GM19240 (cell line): ENCODE data around the gene NR5A1.

ENCODE experiments used
- DNase-seq: peaks from one replicate; pipeline ENCODE4 v3.0.0; 2011; ENCODE audit warnings: low spot score; ENCODE audit not compliant: insufficient read length

The NR5A1 gene

GRCh38 chr9:124441291-124441690 lies 65.9 kb downstream of the NR5A1 start:
- DNase-seq, result no peak

DNA sequence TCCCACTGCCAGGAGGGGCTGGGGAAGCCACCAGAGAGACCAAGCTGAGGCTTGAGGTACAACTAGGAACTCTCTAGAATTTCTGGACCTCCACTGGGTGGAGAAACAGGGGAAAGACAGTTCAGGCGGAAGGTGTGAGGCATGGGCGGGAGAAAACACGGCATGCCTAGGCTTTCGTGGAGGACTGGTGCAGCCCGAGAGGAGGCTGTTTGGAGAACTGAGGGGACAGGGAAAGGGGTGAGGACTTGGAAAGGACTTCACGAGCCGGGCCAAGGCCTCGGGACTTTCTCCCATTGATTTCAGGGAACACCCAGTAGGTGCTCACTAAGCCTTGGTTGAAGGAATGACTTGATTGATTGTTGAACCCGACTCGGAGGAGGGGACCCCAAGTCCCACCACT lies 66.4 kb downstream of the NR5A1 start:
- no peak for DNase-seq

DNA sequence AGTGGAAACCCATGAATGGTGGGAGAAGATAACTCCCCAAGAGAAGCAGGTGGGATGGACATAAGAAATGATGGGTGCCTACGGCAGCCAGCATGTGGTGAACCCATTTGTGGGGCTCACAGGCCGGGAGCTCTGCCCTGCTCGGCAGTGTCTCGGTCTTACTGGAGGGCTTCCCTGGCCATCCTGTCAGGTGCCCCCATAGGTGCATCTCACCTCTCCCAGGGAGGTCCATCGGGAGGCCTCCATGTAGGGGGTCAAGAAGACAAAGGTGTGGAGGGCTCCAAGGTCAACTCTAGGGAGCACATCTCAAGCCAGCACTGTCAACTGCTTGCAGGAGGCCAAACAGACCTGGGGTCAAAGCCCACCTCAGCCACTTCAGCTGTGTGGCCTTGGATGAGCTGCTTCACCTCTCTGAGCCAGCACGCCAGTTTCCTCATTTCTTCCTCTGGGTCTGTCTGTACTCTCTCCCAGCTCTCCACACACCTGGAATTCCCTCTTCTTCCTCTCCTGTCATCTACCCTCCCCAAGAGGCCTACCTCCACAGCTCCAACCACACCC lies 67.4 kb downstream of the NR5A1 start:
- no peak for DNase-seq

GRCh38 chr9:124439086-124439485 lies 68.1 kb downstream of the NR5A1 start:
- no peak for DNase-seq

- DNase-seq, result no peak
These were observed 69.1 kb downstream of the NR5A1 start for GRCh38 chr9:124438091-124438490.

DNA sequence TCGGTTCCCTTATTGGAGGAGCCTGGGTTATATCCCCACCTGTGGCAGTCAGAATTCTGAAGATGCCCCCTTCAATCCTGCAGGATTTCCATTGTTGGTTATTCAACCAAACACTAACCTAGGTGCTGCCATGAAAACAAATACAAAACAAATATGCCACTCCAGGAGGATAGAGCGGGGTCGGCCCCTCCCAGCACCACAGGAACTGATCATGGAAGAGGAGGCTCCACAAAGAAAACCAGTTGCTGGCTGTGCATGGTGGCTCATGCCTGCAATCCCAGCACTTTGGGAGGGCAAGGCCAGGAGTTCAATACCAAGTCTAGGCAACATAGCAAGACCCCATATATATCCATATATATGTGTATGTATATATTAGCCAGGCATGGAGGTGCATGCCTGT lies 70.1 kb downstream of the NR5A1 start:
- DNase-seq, result no peak

DNA sequence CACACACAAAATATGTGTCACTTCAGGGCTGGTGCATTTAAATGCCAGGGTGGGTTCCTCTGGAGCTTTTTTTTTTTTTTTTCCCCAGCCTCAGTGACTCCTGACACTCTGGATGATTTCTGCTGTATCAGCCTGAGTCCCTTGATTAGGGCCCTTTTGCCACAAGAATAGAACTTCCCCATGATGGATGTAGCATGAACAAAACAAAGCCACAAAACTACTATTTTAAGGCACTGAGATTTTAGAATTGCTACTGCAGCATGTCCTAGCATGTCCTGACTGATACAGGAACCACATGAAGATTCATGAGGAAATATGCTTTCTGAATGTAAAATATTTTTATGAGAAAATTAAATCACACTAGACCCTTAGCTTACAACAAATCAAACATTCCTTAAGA lies 70.9 kb downstream of the NR5A1 start:
- DNase-seq, result no peak
